Esophagus squamous epithelium (tissue), 4 donors: ENCODE results near the gene CNNM2.

Experiments used
- CTCF ChIP-seq, 6 experiments: fragments of 450-650 bp in 4 of 6; fragments of 200-600 bp in 2 of 6; sonication (generic) in 2 of 6; IDR thresholded peaks; one replicate each; pipeline ENCODE4 v1.5.1; 2016 to 2019; ENCODE audit warnings: antibody characterized with exemption in 6 of 6, mild to moderate bottlenecking in 4 of 6, moderate library complexity in 4 of 6
- POLR2A ChIP-seq, 4 donors: fragments of 450-650 bp; IDR thresholded peaks; one replicate each; pipeline ENCODE4 v1.6.1; 2017; ENCODE audit warnings: antibody characterized with exemption in 4 of 4, mild to moderate bottlenecking in 4 of 4, moderate library complexity in 3 of 4

- TF ChIP-seq CTCF (IDR thresholded peaks at IDR 0.05) (no peak), POLR2A (IDR thresholded peaks at IDR 0.05) (no peak)
Measured at GRCh38 chr10:102998399-102998907, 80.4 kb downstream of the CNNM2 start.
